ENCODE data around the gene TBC1D12.

GRCh38 chr10:94578790-94579189 lies 176.4 kb downstream of the TBC1D12 start:
- TF ChIP-seq CTCF (IDR thresholded peaks at IDR 0.05) (no peak), POLR2A (IDR thresholded peaks at IDR 0.05) (no peak)

Measured in prostate gland (tissue), 2 donors.